ENCODE measurements around the gene ARHGEF28.

- TF ChIP-seq CTCF (IDR thresholded peaks at IDR 0.05; ENCODE audit: insufficient read depth, low read depth, low read length) (no peak), EZH2 (IDR thresholded peaks at IDR 0.05; ENCODE audit: insufficient read depth, low read length) (no peak)
Observed at GRCh38 chr5:73587923-73588322, 38.1 kb upstream of the ARHGEF28 start.
